Gastroesophageal sphincter (tissue), 3 donors: ENCODE data around the gene PPP1R18.

Experiments used
- CTCF ChIP-seq, 4 experiments: fragments of 200-600 bp in 2 of 4; fragments of 450-650 bp in 2 of 4; sonication (generic) in 1 of 4; IDR thresholded peaks; one replicate each; pipeline ENCODE4 v1.5.1; 2017 to 2019; ENCODE audit warnings: antibody characterized with exemption in 4 of 4, mild to moderate bottlenecking in 2 of 4, moderate library complexity in 2 of 4
- POLR2A ChIP-seq, 2 donors: fragments of 450-650 bp; IDR thresholded peaks; one replicate each; pipeline ENCODE4 v1.6.1; 2017; ENCODE audit warnings: antibody characterized with exemption in 2 of 2, mild to moderate bottlenecking in 2 of 2, moderate library complexity in 1 of 2

GRCh38 chr6:30645989-30646388, 40.5 kb downstream of the PPP1R18 start:
- TF ChIP-seq CTCF (IDR thresholded peaks at IDR 0.05) (no peak), POLR2A (IDR thresholded peaks at IDR 0.05) (no peak)
